ENCODE data around the gene RPE65. TPM values are rescaled to one million over a fixed set of nuclear protein-coding genes. Genes with fewer than 3 reads are reported as not detected.
"Not testable (repeated sequence)": the region's sequence is repeated elsewhere in the genome, so short reads cannot be mapped to it uniquely, and the experiment has no call there.

RPE65 gene
- total RNA-seq, 2 experiments from 2014 or later: not detected

- no peaks in the 10 kb centered on the region for H3K9me3 Mint-ChIP-seq
- H3K36me3 Mint-ChIP-seq: no peaks in the 10 kb centered on the region
- no peak for DNase-seq
- H3K27me3 Mint-ChIP-seq: no peaks in the 10 kb centered on the region
- H3K27ac Mint-ChIP-seq: no peak overlapping the region
- H3K4me3 Mint-ChIP-seq: no peak overlapping the region
- no peaks in the 10 kb centered on the region for H3K4me1 Mint-ChIP-seq
Observed at GRCh38 chr1:68429233-68429808, 20.4 kb downstream of the RPE65 start.

DNA sequence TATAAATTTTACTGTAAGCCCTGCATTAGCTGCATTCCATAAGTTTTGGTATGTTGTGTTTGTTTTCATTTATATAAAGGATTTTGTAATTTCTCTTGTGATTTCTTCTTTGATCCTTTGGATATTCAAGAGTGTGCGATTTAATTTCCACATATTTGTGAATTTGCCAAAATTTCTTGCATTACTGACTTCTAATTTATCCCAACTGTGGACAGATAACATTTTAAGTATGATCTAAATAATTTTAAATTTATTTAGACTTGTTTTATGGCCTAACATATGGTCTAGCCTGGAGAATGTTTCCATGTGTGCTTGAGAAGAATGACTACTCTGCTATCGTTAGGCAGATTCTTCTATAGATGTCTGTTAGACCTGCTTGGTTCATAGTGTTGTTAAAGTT is 23.2 kb downstream of the RPE65 start:
- no peaks in the 10 kb centered on the region for H3K27me3 Mint-ChIP-seq
- H3K36me3 Mint-ChIP-seq: no peaks in the 10 kb centered on the region
- no peak overlapping the region for H3K4me3 Mint-ChIP-seq
- no peaks in the 10 kb centered on the region for H3K4me1 Mint-ChIP-seq
- no peak for DNase-seq
- no peak overlapping the region for H3K27ac Mint-ChIP-seq
- peaks cover 2% of the 10 kb centered on the region for H3K9me3 Mint-ChIP-seq

- Mint-ChIP-seq H3K4me1 (no peaks in the 10 kb centered on the region), H3K36me3 (no peaks in the 10 kb centered on the region), H3K27ac (no peak overlapping the region), H3K9me3 (peaks cover 5% of the 10 kb centered on the region), H3K4me3 (no peak overlapping the region), H3K27me3 (no peaks in the 10 kb centered on the region)
- DNase-seq: no peak
Observed at GRCh38 chr1:68421350-68421749, 28.4 kb downstream of the RPE65 start.

GRCh38 chr1:68409426-68409825 is 40.3 kb downstream of the RPE65 start:
- Mint-ChIP-seq H3K27ac (no peak overlapping the region), H3K9me3 (no peaks in the 10 kb centered on the region), H3K4me3 (no peak overlapping the region), H3K4me1 (no peaks in the 10 kb centered on the region), H3K36me3 (no peaks in the 10 kb centered on the region), H3K27me3 (no peaks in the 10 kb centered on the region)
- no peak for DNase-seq

GRCh38 chr1:68401506-68401905 is 48.2 kb downstream of the RPE65 start:
- Mint-ChIP-seq H3K27me3 (no peaks in the 10 kb centered on the region), H3K27ac (no peak overlapping the region), H3K36me3 (no peaks in the 10 kb centered on the region), H3K4me1 (no peaks in the 10 kb centered on the region), H3K9me3 (no peaks in the 10 kb centered on the region), H3K4me3 (no peak overlapping the region)
- DNase-seq: no peak

DNA sequence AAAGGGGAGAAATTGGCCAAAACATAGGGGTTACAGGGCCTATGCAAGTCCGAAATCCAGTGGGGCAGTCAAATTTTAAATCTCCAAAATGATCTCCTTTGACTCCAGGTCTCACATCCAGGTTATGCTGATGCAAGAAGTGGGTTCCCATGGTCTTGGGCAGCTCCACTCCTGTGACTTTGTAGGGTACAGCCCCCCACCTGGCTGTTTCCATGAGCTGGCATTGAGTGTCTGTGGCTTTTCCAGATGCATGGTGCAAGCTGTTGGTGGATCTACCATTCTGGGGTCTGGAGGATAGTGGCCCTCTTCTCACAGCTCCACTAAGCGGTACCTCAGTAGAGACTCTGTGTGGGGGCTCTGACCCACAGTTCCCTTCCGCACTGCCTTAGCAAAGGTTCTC is 54.2 kb downstream of the RPE65 start:
- not testable (repeated sequence) for DNase-seq, H3K27me3 Mint-ChIP-seq, H3K4me1 Mint-ChIP-seq, H3K4me3 Mint-ChIP-seq, H3K36me3 Mint-ChIP-seq, H3K27ac Mint-ChIP-seq, H3K9me3 Mint-ChIP-seq

DNA sequence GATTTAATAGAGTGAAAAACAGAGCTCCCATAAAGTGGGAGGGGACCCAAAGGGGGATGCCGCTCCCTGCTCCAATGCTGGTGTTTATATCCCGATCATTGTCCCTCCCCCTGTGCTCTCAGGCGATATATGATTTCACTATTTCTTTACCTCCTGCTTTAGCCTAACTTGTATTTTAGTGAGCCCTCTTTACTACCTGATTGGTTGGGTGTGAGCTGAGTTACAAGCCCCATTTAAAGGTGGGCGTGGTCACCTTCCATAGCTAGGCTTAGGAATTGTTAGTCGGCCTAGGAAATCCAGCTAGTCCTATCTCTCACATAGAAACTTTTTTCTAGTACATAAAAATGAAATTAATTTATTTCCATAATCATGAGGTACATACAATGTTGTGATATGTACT is 57.3 kb downstream of the RPE65 start:
- H3K9me3 Mint-ChIP-seq, H3K27ac Mint-ChIP-seq, DNase-seq, H3K4me3 Mint-ChIP-seq, H3K4me1 Mint-ChIP-seq, H3K36me3 Mint-ChIP-seq, H3K27me3 Mint-ChIP-seq: not testable (repeated sequence)

GRCh38 chr1:68385798-68386524 is 63.8 kb downstream of the RPE65 start:
- not testable (repeated sequence) for H3K36me3 Mint-ChIP-seq, H3K4me1 Mint-ChIP-seq, H3K4me3 Mint-ChIP-seq, H3K27me3 Mint-ChIP-seq, H3K27ac Mint-ChIP-seq, DNase-seq, H3K9me3 Mint-ChIP-seq

DNA sequence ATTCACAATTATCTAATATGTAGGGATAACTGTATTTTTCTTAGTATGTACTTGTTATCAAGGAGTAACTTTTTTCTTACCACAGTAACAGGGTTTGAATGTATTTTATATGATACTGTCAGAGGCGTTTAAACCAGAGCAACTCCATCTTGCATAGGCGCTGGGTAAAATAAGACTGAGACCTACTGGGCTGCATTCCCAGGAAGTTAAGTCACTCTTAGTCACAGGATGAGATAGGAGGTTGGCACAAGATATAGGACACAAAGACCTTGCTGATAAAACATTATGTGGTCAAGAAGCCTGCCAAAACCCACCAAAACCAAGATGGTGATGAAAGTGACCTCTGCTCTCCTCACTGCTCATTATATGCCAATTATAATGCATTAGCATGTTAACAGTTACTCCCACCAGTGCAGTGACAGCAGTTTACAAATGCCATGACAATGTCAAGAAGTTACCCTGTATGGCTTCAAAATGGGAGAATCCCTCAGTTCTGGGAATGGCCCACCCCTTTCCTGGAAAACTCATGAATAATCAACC is 64.8 kb downstream of the RPE65 start:
- no peaks in the 10 kb centered on the region for H3K9me3 Mint-ChIP-seq
- H3K36me3 Mint-ChIP-seq: no peaks in the 10 kb centered on the region
- DNase-seq: no peak
- no peak overlapping the region for H3K4me3 Mint-ChIP-seq
- peaks cover 3% of the 10 kb centered on the region for H3K27me3 Mint-ChIP-seq
- no peaks in the 10 kb centered on the region for H3K4me1 Mint-ChIP-seq
- H3K27ac Mint-ChIP-seq: no peak overlapping the region

DNA sequence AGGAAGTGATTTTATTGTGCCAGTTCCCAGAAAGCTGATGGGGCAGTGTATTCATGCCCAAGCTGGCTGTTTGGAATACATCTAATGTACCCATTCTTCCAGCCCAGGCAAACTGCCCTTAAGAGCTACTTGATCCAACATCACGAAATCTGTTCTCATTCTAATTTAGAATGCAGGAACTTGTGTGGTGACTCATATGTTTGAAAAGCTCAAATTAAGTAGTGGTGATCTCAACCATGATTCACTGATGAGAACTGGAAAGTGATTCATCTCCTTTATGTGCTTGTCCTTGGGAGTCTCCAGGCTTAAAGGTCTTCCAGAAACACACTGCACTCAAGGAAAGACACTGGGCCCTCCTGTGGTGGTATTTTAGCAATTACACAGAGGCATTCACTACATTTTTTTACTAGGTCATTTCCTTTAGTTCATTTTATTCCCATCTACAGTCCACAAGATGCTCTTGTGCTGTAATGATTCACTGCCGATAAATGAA is 65.4 kb downstream of the RPE65 start:
- peaks cover 3% of the 10 kb centered on the region for H3K27me3 Mint-ChIP-seq
- no peaks in the 10 kb centered on the region for H3K4me1 Mint-ChIP-seq
- no peaks in the 10 kb centered on the region for H3K36me3 Mint-ChIP-seq
- DNase-seq: no peak
- H3K9me3 Mint-ChIP-seq: no peaks in the 10 kb centered on the region
- no peak overlapping the region for H3K27ac Mint-ChIP-seq
- H3K4me3 Mint-ChIP-seq: no peak overlapping the region

GRCh38 chr1:68383092-68383491 is 66.7 kb downstream of the RPE65 start:
- no peak for DNase-seq
- no peaks in the 10 kb centered on the region for H3K9me3 Mint-ChIP-seq
- no peak overlapping the region for H3K27ac Mint-ChIP-seq
- H3K27me3 Mint-ChIP-seq: peaks cover 3% of the 10 kb centered on the region
- H3K4me3 Mint-ChIP-seq: no peak overlapping the region
- H3K4me1 Mint-ChIP-seq: no peaks in the 10 kb centered on the region
- H3K36me3 Mint-ChIP-seq: no peaks in the 10 kb centered on the region

GRCh38 chr1:68379085-68379478 is 70.7 kb downstream of the RPE65 start:
- no peak overlapping the region for H3K4me3 Mint-ChIP-seq
- H3K27ac Mint-ChIP-seq: no peak overlapping the region
- no peaks in the 10 kb centered on the region for H3K36me3 Mint-ChIP-seq
- DNase-seq: no peak
- no peaks in the 10 kb centered on the region for H3K9me3 Mint-ChIP-seq
- no peaks in the 10 kb centered on the region for H3K27me3 Mint-ChIP-seq
- H3K4me1 Mint-ChIP-seq: no peaks in the 10 kb centered on the region

Other genes starting within 250 kb of the RPE65 start
- gene WLS, start 217.4 kb downstream of the RPE65 start, total RNA-seq: not detected
- gene DEPDC1, start 47.1 kb upstream of the RPE65 start, total RNA-seq: 10 to 100 TPM; 13.3 to 15.5 TPM